HG03342 (cell line): ENCODE data around the gene HYAL3.
"Not testable (repeated sequence)": the region's sequence is repeated elsewhere in the genome, so short reads cannot be mapped to it uniquely, and the experiment has no call there.

Experiments
- ATAC-seq: cut with Tn5 transposase; IDR thresholded peaks from one replicate; pipeline ENCODE4 v1.9.1; 2021; ENCODE audit warnings: mild to moderate bottlenecking, moderate library complexity; ENCODE audit not compliant: unreplicated experiment

HYAL3 gene

GRCh38 chr3:50260027-50260941, 38.9 kb downstream of the HYAL3 start:
- ATAC-seq, result peak; percentile 86

DNA sequence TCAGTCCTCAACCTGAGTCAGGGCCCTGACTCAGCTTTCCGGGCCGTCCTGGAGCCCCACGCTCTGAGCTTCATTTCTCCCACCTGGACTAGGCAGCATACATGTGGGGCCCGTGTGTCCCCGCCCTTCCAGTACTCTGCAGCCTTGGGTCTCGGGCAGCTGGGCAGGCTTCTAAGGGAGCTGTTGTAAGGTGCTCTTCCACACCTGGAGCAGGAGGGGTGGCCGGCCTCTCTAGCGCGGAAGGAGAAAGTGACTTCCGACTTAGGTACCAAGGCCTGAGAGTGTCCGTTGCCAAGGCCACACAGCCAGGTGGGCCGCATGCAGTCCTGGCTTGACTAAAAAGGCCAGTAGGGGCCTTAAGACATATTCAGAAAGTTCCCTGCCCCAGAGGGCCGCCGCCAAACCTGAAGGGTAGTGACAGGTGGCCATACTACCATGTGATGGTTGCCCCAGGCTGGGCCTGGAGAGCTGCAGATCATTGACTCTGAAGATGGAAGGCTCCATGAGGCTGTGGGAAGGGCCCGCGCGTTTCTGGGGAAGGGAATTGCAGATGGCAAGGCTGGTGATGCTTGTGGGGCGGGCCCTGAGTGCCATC, 39.7 kb downstream of the HYAL3 start:
- peak; percentile 15 for ATAC-seq

- no peak for ATAC-seq
These were observed 40.2 kb downstream of the HYAL3 start for GRCh38 chr3:50258979-50259378.

- ATAC-seq, result no peak
These were observed 41.0 kb downstream of the HYAL3 start for GRCh38 chr3:50258029-50258680.

- no peak for ATAC-seq
These were observed 42.0 kb downstream of the HYAL3 start for GRCh38 chr3:50256978-50257890.

GRCh38 chr3:50255251-50255615, 44.0 kb downstream of the HYAL3 start:
- no peak for ATAC-seq

DNA sequence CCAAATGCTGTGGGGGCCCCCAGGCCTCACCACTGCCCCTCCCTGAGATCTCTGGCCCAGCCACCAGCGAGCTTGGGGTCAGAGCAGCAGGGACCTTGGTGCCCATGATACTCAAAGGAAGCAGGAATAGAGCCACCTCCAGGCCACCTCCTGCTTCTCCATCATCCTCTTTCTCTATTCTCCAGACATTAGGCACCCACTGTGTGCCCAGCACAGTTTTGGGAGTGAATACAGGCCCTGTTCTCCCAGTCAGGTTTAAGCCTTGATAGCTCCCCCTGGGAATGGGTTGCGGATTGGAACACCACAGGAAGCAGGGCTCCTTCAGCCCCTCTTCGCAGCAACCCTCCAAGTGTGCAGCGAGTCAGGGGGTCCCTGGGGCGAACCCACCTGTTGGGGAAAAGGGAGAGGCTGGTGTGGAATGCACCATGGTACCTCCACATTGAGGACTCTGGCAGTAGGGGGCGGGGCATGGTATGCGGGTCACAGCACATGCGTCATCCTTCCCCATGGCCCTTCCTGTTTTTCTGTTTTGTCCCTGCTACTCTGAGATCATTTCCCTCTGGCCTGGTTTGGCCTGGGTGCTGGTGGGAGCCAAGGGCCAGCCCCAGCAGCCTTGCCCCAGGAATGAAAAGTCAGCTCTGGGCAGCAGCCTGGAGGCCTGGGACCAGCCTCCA, 44.5 kb downstream of the HYAL3 start:
- no peak for ATAC-seq

DNA sequence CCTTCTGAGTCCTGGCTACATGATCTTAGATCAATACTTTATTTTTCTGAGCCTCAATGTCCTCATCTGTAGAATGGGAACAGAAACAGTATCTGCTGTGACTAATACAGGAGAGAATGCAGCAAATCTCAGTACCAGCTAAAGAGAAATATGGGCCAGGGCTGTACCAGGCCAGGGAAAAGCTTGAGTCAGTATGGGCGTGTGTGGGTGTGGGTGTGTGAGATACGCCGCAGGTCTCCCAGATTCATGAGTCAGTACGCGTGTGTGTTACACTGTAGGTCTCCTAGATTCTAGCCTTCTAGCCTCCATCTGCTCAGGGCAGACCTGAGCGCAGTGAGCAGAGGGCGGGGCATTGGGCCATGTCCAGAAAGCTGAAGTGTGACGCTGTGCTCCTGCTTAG, 48.0 kb downstream of the HYAL3 start:
- no peak for ATAC-seq

GRCh38 chr3:50250514-50250913, 48.7 kb downstream of the HYAL3 start:
- ATAC-seq, result no peak

DNA sequence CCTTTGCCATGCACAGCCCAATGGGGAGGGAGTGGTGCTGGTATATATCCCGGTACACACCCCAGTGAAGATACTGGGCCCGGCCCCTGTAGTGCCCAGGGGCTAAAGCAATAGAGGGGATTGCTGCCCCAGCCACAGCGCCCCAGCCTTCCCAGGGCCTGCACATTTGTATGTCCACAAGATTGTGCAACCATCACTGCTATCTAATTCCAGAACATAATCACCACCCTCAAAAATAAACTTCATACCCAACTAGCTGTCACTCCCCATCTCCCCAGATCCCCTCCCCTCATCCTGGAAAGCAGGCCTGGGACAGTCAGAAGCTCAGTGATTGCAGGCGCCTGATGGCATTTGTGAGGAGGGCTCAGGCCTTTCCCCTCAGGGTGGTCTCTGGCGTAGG, 49.7 kb downstream of the HYAL3 start:
- ATAC-seq, result no peak

GRCh38 chr3:50248387-50248786, 50.8 kb downstream of the HYAL3 start:
- no peak for ATAC-seq

DNA sequence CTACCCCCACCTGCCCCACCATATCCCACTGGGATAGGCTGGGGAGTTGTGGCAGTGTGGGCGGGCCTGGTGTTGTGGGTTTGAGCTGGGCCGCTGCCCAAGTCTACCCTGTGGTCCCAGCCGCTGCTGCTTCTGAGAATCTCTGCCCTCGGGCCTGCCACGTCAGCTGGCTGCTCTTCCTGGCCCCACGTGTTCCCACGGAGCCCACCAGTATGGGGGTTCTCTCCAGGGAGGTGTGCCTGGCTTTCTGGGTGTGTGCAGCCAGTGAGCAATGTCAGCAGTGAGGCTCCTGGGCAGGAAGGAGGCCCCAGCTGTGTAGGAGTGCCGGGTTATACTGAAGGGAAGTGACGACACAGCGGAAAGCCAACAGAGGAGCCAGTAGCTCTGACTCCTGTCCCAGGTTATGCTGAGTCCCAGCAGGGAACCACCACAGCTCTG, 52.7 kb downstream of the HYAL3 start:
- ATAC-seq, result peak; percentile 44

DNA sequence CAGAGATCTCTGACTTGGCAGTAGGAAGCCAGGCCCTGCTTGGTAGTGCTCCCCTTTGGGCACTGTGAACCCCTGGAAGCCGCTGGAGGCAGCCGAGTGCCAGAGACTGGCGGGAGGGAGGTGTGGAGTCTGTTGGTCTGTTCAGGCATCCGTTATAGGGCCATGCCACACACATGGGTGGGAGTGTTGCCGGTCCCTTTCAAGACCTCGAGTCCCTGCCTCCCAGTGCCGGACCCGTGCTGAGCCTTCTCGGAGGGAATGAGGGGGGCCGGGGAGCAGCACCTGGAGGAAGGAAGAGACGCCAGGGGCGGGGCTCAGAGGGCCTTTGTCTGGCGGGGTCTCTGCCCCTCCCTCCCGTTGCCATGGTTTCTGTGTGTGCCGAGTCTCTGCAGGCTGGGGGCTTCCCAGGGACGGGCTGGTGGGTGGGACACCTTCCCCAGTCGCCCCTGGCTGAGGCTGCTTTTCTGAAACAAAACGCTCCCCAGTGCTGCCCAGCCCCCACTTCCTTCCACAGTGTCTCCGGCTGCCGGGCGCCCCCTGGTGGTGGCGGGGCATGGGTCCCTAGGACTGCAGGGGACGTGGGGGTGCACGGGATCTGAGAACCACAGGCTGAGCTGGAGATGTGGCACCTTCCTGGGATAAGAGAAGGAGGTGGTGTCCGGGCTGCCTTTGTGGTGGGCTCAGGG, 53.2 kb downstream of the HYAL3 start:
- ATAC-seq, result peak; percentile 63

- ATAC-seq, result no peak
These were observed 53.9 kb downstream of the HYAL3 start for GRCh38 chr3:50245251-50245745.

- not testable (repeated sequence) for ATAC-seq
These were observed 54.4 kb downstream of the HYAL3 start for GRCh38 chr3:50244813-50245212.

- ATAC-seq, result no peak
These were observed 55.7 kb downstream of the HYAL3 start for GRCh38 chr3:50243543-50243895.

- no peak for ATAC-seq
These were observed 56.2 kb downstream of the HYAL3 start for GRCh38 chr3:50242851-50243542.
